Aorta (tissue), 5 donors: ENCODE results near the gene SMURF1. TPM values are rescaled to one million over a fixed set of nuclear protein-coding genes. Genes with fewer than 3 reads are reported as not detected.
A peak's percentile ranks its signal among the peaks of the same experiment; 100 is the strongest.

ENCODE experiments used
- ATAC-seq: fragments of 200-7000 bp; cut with Tn5 transposase; one replicate; pipeline ENCODE4 v1.9.1; 2022; ENCODE audit warnings: moderate library complexity; ENCODE audit not compliant: low FRiP score
- DNase-seq, 2 donors: peaks; one replicate each; pipeline ENCODE4 v3.0.0-alpha.2; 2020
- H3K27ac ChIP-seq, 2 donors: one replicate each; pipeline ENCODE4 v1.5.1; 2013; ENCODE audit warnings: low read length in 2 of 2, mild to moderate bottlenecking in 2 of 2, moderate library complexity in 2 of 2, control low read depth in 1 of 2, inconsistent platforms in 1 of 2, low read depth in 1 of 2
- H3K27me3 ChIP-seq, 2 donors: one replicate each; pipeline ENCODE4 v1.6.1; 2013; ENCODE audit warnings: control low read depth in 1 of 2, low read length in 1 of 2, mild to moderate bottlenecking in 1 of 2, moderate library complexity in 1 of 2; ENCODE audit not compliant: insufficient read depth in 2 of 2, control insufficient read depth in 1 of 2
- H3K36me3 ChIP-seq, 2 donors: one replicate each; pipeline ENCODE4 v1.6.1; 2013; ENCODE audit warnings: control low read depth in 1 of 2, low read length in 1 of 2, mild to moderate bottlenecking in 1 of 2; ENCODE audit not compliant: insufficient read depth in 2 of 2, control insufficient read depth in 1 of 2
- H3K4me1 ChIP-seq, 2 donors: one replicate each; pipeline ENCODE4 v1.6.1; 2013; ENCODE audit warnings: low read length in 2 of 2, control low read depth in 1 of 2, mild to moderate bottlenecking in 1 of 2, moderate library complexity in 1 of 2; ENCODE audit not compliant: insufficient read depth in 2 of 2, control insufficient read depth in 1 of 2
- H3K4me3 ChIP-seq, 2 donors: one replicate each; pipeline ENCODE4 v1.5.1; 2013; ENCODE audit warnings: low read length in 2 of 2, control low read depth in 1 of 2, mild to moderate bottlenecking in 1 of 2
- H3K9me3 ChIP-seq: one replicate; pipeline ENCODE4 v1.6.1; 2013; ENCODE audit warnings: mild to moderate bottlenecking, low read length; ENCODE audit not compliant: control insufficient read depth
- whole genome bisulfite sequencing, 2 donors: extraction: QIAGEN DNeasy Blood & Tissue Kit; methylation state at CpG; one replicate each; pipeline ENCODE4 v1.1.7; 2013; 5-methylcytosine and 5-hydroxymethylcytosine counted together
- intact Hi-C, 2 donors: fragments of 100-400 bp; cut with DNase I; formaldehyde crosslinking; loops; one replicate each; pipeline versions ENCODE4 v1.14.2 to v1.15.0; 2022
- polyA plus RNA-seq, 2 donors: library from polyadenylated mRNA; stranded (reverse); fragments of 200-250 nt; gene quantifications; one replicate each; pipeline ENCODE4 v1.2.3, GENCODE V29; 2013
- total RNA-seq, 2 donors: library from RNA; stranded (reverse); fragmentation: NEBNext Ultra II Directional; extraction: Animal tissue kit (Norgen Biotek cat#: 25700); gene quantifications; one replicate each; pipeline ENCODE4 v1.2.1, GENCODE V29; 2021
- donor health status: healthy with polysubstance abuse.
- donor health status: Bipolar disorder and iron deficiency.
- donor health status: DM: no; HTN: no; CAD: no.
- donor health status: DM: no; HTN: no; CAD: no.
- donor health status: DM: yes; HTN: yes; CAD: no.

The SMURF1 gene
- total and polyA plus RNA-seq, 4 donors, result 8.1 to 47.9 (median 30.5) TPM

DNA sequence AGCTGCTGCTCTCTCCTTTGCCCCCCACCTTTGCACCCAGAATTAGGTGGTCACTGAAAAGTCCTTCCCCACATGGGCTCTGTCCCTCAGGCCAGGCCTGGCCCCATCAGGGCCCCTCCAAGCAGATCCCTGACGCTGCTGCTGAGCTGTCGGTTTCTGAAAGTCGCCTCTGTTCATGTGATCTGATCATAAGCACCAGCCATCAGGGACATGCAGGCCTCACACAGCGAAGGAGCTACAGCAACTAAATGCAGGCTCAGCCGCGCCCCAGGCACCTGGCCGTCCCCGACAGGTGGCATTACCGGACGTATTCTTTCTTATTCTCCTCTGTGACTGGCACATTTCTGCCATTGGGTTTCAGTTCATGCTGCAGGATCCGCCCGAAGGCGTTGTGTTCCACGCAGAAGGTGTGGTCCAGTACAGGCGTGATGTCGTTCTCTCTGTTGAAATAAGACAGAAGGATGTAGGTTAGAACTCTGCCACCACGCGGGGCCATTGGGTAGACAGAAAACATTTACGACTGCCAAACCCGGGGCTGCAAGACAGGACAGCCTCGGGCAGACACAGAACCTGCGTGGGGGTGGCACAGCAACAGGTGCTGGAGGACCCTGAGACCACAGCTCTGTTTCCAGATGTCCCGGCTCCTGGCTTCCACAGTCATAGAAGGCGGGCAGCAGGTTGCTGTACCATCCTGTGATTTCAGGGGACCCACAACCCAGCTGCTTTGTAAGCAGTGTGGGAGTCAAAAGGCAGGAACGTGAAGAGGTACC, 105.6 kb downstream of the SMURF1 start:
- H3K9me3 ChIP-seq, result no peaks in the 10 kb centered on the region
- no peak overlapping the region for H3K4me3 ChIP-seq
- 88 to 89% methylated on average over 25 of the region's 25 CpGs for WGBS, 2 donors
- H3K27me3 ChIP-seq, result no peaks in the 10 kb centered on the region
- H3K4me1 ChIP-seq, result no peaks in the 10 kb centered on the region
- peaks cover 0 to 19% of the 10 kb centered on the region in 2 donors for H3K36me3 ChIP-seq
- no peak for ATAC-seq
- H3K27ac ChIP-seq, result no peak overlapping the region
- no peak for DNase-seq
- intact Hi-C loops, result loop anchor here in 1 of 2 donors (10.0 kb wide), 1 partner anchor 367 kb away; the partner anchor contains the start of genes BUD31 and PDAP1

DNA sequence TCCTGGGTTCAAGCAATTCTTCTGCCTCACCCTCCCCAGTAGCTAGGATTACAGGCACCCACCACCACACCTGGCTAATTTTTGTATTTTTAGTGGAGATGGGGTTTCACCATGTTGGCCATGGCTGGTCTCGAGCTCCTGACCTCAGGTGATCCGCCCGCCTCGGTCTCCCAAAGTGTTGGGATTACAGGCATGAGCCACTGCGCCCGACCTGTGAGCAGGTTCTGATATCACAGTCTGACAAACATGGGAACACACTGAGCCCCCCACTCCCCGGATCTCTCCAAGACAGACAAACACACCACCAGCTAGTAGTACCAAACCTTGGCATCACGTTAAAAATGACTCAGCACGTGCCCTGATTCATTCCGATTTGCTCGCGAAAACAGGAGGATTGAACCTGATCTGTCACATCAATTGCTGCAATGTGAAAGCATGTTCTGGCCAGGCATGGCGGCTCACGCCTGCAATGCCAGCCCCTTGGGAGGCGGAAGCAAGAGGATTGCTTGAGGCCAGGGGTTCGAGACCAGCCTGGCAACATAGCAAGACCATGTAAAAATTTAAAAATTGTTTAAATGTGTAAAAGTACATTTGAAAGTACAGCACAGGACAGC, 106.5 kb downstream of the SMURF1 start:
- Histone ChIP-seq H3K27me3 (no peaks in the 10 kb centered on the region), H3K4me3 (no peak overlapping the region), H3K4me1 (no peaks in the 10 kb centered on the region), H3K9me3 (no peaks in the 10 kb centered on the region), H3K27ac (no peak overlapping the region), H3K36me3 (peaks cover 0 to 19% of the 10 kb centered on the region in 2 donors)
- ATAC-seq (no peak), DNase-seq (no peak)
- WGBS, 2 donors, result 82% methylated on average over 16 of the region's 16 CpGs
- intact Hi-C loops, result loop anchor here in 1 of 2 donors (10.0 kb wide), 1 partner anchor 367 kb away; the partner anchor contains the start of genes BUD31 and PDAP1

DNA sequence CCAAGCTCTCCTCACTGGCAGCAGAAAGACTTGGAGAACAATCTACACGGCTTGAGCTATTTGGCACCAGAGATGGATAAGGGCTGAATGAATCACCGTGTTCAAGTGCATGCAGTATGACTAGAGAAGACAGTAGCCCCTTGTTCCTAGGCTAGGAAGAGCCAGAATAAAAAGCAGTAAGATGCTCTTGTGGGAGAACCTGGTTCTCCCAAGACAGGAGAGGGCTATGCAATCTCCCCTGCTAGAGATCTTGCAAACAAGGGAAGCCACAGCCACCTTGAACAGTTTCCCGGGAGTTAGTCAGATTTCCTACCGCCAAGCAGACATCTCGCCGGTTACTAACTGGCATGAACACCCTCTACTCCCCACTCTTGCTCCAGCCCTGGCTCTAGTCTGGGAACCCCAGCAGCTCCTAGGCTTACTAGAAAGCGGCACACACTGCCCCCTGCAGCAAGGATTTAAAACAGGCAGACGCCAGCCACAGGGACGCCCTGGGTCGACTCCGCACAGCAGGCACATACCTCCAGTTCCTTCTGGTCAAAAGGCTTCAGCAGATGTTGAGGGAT, 107.3 kb downstream of the SMURF1 start:
- DNase-seq, result peak in 1 of 2 donors; percentile 71
- Histone ChIP-seq H3K4me1 (no peaks in the 10 kb centered on the region), H3K27ac (peak overlapping the region in 1 of 2 donors; percentile 37), H3K36me3 (peaks cover 0 to 19% of the 10 kb centered on the region in 2 donors), H3K27me3 (no peaks in the 10 kb centered on the region), H3K4me3 (no peak overlapping the region), H3K9me3 (no peaks in the 10 kb centered on the region)
- WGBS, 2 donors, result 26 to 31% methylated on average over 11 of the region's 11 CpGs
- peak; percentile 74 for ATAC-seq
- intact Hi-C loops, result loop anchor here in 1 of 2 donors (10.0 kb wide), 1 partner anchor 368 kb away; the partner anchor contains the start of genes BUD31 and PDAP1

DNA sequence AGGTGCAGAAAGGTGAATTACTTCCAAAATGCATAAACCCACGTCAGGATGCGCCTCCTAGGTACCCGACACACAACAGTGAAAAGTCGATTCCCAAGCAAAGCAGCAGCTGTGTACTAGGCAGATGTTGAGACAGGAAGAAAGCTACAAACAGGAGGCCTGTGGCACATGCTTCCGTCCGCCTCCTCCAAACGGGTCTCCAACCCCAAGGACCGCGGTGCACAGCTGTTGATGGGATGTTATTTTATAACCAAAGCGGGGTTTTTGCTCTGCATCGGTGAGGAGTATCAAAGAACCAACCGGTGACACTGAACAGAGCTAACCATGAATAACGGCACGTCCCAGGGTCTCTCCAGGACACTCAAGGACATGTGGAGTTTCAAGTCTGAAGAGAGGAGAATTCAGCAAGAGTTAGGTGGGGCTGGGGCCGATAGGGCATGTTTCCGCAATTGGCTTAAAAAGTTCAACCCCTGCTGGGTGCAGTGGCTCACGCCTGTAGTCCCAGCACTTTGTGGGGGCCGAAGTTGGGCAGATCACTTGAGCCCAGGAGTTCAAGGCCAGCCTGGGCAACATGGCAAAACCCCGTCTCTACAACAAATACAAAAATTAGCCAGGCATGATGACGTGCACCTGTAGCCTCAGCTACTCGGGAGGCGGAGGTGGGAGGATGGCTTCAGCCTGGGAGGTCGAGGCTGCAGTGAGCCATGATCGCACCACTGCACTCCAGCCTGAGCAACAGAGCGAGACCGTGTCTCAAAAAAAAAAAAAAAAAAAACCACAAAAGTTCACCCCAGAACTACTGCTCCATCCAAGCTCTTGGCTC, 108.0 kb downstream of the SMURF1 start:
- 75 to 76% methylated on average over 25 to 26 of the region's 26 CpGs for WGBS, 2 donors
- no peak for DNase-seq
- Histone ChIP-seq H3K27me3 (no peaks in the 10 kb centered on the region), H3K4me3 (no peak overlapping the region), H3K9me3 (no peaks in the 10 kb centered on the region), H3K27ac (peak overlapping the region in 1 of 2 donors; percentile 2), H3K4me1 (no peaks in the 10 kb centered on the region), H3K36me3 (peaks cover 0 to 19% of the 10 kb centered on the region in 2 donors)
- no peak for ATAC-seq
- intact Hi-C loops, result loop anchor here in 1 of 2 donors (10.0 kb wide), 1 partner anchor 369 kb away; the partner anchor contains the start of genes BUD31 and PDAP1

- no peak overlapping the region for H3K27ac ChIP-seq
- DNase-seq, result peak in 1 of 2 donors; percentile 20
- WGBS, 2 donors, result 88 to 90% methylated on average over 30 of the region's 30 CpGs
- H3K4me1 ChIP-seq, result peaks cover 0 to 4% of the 10 kb centered on the region in 2 donors
- no peak overlapping the region for H3K4me3 ChIP-seq
- ATAC-seq, result no peak
- no peaks in the 10 kb centered on the region for H3K27me3 ChIP-seq
- peaks cover 0 to 19% of the 10 kb centered on the region in 2 donors for H3K36me3 ChIP-seq
- intact Hi-C loops, result loop anchor here in 1 of 2 donors (10.0 kb wide), 1 partner anchor 370 kb away; the partner anchor contains the start of genes BUD31 and PDAP1
- no peaks in the 10 kb centered on the region for H3K9me3 ChIP-seq
Measured at GRCh38 chr7:99034932-99035722, 108.8 kb downstream of the SMURF1 start.

- intact Hi-C loops, result loop anchor here in 1 of 2 donors (10.0 kb wide), 1 partner anchor 371 kb away; the partner anchor contains the start of genes BUD31 and PDAP1
- H3K36me3 ChIP-seq, result peaks cover 0 to 21% of the 10 kb centered on the region in 2 donors
- no peak overlapping the region for H3K4me3 ChIP-seq
- ATAC-seq (no peak), DNase-seq (peak in 1 of 2 donors; percentile 21)
- H3K27ac ChIP-seq, result peak overlapping the region in 1 of 2 donors; percentile 36
- no peaks in the 10 kb centered on the region for H3K27me3 ChIP-seq
- peaks cover 0 to 4% of the 10 kb centered on the region in 2 donors for H3K4me1 ChIP-seq
- H3K9me3 ChIP-seq, result no peaks in the 10 kb centered on the region
- 54 to 75% methylated on average over 4 of the region's 4 CpGs for WGBS, 2 donors
Measured at GRCh38 chr7:99033765-99034164, 110.1 kb downstream of the SMURF1 start.

- intact Hi-C loops, result loop anchor here in 1 of 2 donors (10.0 kb wide), 1 partner anchor 372 kb away; the partner anchor contains the start of genes BUD31 and PDAP1
- peaks cover 0 to 4% of the 10 kb centered on the region in 2 donors for H3K4me1 ChIP-seq
- DNase-seq, result peak in 1 of 2 donors; percentile 41
Measured at GRCh38 chr7:99032928-99033327, 111.0 kb downstream of the SMURF1 start.

More at GRCh38 chr7:99032928-99033327, 111.0 kb downstream of the SMURF1 start:
- H3K27me3 ChIP-seq, result no peaks in the 10 kb centered on the region
- H3K4me3 ChIP-seq, result no peak overlapping the region
- H3K36me3 ChIP-seq, result peaks cover 0 to 17% of the 10 kb centered on the region in 2 donors
- no peak for ATAC-seq
- H3K27ac ChIP-seq, result peak overlapping the region in 1 of 2 donors; percentile 23
- H3K9me3 ChIP-seq, result no peaks in the 10 kb centered on the region
- WGBS, 2 donors, result 82 to 84% methylated on average over 15 of the region's 15 CpGs
